Measurements from ENCODE around the gene MAFG.

GRCh38 chr17:81966343-81967243 is 39.1 kb upstream of the MAFG start:
- no peak for TF ChIP-seq CTCF (IDR thresholded peaks at IDR 0.05 in 4 of 5, conservative IDR thresholded peaks at IDR 0.05 in 1 of 5)
- TF ChIP-seq POLR2A (IDR thresholded peaks at IDR 0.05), result no peak

All from gastrocnemius medialis (tissue), 4 donors.